ENCODE measurements around the gene LENEP.
"Not testable (repeated sequence)": the region's sequence is repeated elsewhere in the genome, so short reads cannot be mapped to it uniquely, and the experiment has no call there.

The LENEP gene

DNA sequence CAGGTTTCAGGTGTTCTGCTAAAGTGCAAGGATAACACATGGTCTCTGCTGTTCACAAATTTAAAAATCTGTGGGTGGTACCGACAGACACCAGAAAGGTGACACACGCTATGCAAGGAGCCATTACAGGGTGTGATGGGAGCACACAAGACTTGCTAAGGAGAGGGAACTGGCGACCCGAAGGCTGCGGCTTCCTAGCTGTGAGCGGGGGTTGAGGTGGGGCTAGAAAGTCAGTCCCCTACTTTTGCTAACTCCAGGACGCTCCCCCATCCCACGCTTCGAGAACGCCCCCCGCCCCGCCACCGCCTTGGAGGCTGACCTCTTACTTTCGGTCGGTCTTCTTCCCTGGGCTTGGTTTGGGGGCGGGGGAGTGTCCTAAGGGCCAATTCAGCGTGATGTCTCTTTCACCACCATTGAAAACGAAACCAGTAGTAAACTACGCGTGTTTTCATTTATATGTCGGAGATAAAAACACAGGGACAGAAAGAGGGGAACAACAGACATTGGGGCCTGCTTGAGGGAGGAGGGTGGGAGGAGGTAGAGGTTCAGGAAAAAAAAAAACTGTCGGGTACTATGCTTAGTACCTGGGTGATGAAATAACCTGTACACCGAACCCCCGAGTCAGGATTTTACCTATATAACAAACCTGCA, 17.9 kb upstream of the LENEP start:
- DNase-seq (ENCODE audit: low read depth), result peak; percentile 72

DNA sequence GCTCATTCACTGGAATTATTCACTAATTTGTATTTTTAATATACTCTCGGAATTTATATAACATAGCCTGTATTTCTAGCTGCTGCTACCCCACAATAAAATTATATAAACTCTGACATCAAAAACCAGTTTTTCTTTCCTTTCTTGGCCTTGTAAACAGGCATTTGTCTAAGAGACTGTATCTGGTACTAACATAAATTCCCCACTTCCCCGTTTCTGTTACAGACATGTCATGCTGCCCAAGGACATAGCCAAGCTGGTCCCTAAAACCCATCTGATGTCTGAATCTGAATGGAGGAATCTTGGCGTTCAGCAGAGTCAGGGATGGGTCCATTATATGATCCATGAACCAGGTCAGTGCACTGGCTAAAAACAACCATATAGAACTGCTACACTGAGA, 15.6 kb upstream of the LENEP start:
- not testable (repeated sequence) for DNase-seq (ENCODE audit: low read depth)

DNA sequence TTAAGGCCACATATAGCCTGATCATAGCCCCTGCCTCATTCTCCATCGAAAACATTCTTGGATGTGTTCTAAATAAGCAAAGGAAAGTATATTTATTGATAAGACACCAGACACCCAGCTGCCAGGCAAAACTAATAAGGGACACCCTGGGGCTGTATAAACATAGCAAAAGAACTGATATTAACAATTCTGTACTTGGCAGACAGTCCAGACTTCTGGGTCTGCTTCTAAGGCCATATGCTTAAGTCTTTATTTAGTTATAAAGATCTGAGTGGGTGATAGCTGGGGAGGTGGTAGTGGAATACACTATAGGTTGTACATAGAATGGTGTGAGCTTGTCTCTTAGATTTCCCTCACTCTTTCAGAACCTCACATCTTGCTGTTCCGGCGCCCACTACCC, 15.0 kb upstream of the LENEP start:
- DNase-seq (ENCODE audit: low read depth), result no peak

DNA sequence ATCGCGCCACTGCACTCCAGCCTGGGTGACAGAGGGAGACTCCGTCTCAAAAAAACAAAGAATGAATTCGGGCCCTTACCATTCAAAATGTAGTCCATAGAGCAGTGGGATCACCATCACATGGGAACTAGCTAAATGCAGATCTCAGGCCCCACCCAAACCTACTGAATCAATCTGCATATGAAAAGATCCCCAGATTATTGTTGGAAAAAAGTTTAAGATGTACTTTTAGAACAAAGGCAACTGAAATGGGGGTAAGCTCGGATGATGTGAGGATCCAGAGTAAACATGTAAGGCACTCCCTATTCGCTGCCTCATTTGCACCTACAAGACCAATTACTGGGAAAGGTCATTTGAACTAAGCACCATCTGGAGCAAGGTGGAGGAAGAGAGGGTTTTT, 11.0 kb upstream of the LENEP start:
- DNase-seq (ENCODE audit: low read depth), result no peak

DNA sequence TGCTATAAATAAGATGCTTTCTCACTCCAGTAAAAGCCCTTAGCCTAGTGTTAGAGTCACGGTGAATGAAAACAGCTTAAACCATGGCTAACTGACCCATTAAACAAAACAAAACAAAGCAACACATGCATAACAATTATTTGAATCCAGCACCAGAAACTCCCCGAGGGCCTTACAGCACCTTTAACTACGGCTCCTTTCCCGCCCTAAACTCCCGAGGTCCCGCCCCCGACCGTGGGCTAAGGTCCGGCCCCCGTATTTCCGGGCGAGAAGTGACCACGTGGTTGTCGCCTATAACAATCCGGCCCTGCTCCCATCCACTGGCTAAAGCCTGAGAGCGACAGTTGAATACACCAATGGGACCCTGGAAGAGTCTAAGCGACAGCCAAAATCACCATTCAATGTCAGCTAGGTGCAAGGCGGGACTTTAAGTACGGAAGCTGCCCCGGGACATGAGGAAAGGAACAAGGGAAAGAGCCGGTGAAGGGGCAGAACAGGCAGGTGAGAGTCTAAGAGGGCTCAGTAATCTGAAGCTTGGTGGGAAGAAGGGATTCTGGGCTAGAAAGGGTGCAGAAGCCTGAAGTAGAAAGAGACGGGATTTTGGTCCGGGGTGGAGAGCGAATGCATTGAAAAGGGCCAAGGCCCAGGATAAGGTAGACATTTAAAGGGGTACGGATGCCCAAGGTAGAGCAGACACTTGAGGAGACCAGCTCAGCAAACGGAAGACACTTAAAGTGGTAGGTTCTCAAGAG, 10.3 kb upstream of the LENEP start, which contains the start of gene FLAD1:
Gene FLAD1 (plus strand): TSS at position 448 of the 752 bp plus-strand sequence. CDS start 351 bp downstream, outside the sequence.
- DNase-seq (ENCODE audit: low read depth), result peak; percentile 100

DNA sequence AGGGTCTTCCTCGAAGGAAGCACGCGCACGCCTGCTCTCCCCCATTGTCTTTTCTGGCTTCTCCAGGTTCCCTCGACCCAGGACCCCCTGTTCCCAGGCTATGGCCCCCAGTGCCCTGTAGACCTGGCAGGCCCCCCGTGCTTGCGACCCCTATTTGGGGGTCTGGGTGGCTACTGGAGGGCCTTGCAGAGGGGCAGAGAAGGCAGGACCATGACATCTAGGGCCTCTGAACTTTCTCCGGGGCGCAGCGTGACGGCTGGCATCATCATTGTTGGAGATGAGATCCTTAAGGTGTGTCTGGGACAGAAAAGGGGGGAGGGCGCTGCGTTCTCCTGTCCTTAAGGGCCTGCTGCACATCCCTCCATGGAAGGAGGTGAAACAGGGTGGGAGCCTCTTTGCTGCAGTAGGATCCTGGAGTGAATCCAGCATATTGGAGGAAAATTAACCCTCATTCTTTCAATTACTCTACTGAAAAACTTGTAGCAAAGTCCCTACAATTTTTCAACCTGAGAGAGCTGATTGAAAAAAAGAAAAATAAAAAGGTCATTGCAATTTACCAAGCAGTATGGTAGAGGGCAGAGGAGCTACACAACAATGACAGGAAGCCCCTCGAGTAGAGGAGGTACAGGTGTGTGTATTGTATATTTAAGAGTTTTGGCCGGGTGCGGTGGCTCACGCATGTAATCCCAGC, 9.5 kb upstream of the LENEP start:
- DNase-seq (ENCODE audit: low read depth), result no peak

DNA sequence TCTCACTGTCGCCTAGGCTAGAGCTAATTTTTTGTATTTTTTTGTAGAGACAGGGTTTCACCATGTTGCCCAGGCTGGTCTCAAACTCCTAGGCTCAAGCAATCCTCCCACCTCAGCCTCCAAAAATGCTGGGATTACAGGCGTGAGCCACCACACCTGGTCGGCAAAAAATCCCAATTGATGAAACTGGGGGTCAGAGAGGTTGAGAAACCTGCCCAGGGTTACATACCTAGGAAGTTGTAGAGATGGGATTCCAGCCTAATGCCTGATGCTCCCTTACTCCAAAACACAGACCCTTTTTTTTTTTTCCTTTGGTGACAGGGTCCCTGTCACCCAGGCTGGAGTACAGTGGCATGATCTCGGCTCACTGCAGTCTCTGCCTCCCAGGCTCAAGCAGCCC, 6.7 kb upstream of the LENEP start:
- DNase-seq (ENCODE audit: low read depth), result not testable (repeated sequence)

DNA sequence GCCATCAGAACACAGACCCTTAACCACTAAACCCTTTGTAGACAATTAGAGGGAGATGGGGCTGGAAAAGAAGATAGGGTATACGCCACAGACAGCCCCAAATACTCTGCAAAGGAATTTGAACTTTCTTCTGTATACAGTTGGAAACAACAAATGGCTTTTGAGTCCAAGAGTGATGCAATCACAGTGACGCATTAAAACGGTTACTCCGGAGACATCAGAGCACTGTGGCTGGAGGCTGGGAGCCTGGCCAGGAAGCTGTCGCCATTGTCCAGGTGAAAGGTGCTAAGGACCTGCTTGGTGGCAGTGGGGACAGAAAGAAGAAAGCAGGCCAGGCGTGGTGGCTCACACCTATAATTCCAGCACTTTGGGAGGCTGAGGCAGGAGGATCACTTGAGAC, 6.1 kb upstream of the LENEP start:
- no peak for DNase-seq (ENCODE audit: low read depth)

DNA sequence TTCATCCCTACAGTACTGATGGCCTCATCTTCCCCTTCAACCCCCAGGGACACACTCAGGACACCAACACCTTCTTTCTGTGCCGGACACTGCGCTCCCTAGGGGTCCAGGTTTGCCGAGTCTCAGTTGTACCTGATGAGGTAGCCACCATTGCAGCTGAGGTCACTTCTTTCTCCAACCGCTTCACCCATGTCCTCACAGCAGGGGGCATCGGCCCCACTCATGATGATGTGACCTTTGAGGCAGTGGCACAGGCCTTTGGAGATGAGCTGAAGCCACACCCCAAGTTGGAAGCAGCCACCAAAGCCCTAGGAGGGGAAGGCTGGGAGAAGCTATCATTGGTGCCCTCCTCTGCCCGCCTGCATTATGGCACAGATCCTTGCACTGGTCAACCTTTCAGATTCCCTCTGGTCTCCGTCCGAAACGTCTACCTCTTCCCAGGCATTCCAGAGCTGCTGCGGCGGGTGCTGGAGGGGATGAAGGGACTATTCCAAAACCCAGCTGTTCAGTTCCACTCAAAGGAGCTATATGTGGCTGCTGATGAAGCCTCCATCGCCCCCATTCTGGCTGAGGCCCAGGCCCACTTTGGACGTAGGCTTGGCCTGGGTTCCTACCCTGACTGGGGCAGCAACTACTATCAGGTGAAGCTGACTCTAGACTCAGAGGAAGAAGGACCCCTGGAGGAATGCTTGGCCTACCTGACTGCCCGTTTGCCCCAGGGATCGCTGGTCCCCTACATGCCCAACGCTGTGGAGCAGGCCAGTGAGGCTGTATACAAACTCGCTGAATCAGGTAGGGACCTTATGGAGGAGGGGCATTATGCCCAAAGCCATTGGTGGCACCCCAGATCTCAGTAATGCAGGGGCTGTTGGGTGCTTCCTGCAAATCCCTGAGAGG, 5.1 kb upstream of the LENEP start:
- no peak for DNase-seq (ENCODE audit: low read depth)

DNA sequence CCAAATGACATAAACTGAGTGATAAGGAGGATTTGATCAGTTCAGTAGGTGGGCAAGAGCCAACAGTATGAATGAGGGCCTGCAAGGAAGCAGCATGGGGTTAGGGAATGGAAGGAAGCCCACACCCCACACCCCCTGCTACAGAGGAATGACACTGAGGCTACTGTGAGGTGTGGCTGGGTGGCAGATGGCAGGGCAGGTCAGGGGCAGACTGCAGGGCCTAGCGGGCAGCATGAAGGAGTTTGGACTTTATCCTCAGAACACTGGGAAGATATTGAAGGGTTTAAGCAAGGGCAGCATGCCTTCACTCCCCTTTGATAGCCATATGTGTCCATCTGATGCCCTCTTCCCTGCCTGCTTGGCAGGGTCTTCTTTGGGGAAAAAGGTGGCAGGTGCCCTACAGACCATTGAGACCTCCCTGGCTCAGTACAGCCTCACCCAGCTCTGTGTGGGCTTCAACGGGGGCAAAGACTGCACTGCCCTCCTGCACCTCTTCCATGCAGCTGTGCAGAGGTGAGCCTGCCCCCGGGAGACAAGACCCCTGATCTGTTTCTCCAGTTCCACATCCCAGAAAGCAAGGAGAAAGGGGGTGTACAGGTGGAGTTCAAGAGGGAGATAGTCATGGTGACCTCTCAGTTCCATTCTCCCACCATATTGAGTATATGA, 4.1 kb upstream of the LENEP start:
- no peak for DNase-seq (ENCODE audit: low read depth)

DNA sequence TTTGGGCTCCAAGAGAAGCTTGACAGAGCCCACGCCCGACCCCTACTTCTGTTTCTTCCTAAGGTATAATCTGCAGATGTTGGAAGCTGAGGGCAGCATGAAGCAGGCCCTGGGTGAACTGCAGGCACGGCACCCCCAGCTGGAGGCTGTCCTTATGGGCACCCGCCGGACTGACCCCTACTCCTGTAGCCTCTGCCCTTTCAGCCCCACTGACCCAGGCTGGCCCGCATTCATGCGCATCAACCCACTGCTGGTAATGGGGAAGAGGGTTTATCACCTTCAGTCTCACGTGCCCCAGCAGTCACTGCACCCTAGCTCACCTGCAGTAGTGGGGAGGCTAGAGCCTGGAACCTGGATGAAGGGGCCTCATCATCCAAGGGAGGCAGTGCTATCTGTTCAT, 3.1 kb upstream of the LENEP start:
- no peak for DNase-seq (ENCODE audit: low read depth)

DNA sequence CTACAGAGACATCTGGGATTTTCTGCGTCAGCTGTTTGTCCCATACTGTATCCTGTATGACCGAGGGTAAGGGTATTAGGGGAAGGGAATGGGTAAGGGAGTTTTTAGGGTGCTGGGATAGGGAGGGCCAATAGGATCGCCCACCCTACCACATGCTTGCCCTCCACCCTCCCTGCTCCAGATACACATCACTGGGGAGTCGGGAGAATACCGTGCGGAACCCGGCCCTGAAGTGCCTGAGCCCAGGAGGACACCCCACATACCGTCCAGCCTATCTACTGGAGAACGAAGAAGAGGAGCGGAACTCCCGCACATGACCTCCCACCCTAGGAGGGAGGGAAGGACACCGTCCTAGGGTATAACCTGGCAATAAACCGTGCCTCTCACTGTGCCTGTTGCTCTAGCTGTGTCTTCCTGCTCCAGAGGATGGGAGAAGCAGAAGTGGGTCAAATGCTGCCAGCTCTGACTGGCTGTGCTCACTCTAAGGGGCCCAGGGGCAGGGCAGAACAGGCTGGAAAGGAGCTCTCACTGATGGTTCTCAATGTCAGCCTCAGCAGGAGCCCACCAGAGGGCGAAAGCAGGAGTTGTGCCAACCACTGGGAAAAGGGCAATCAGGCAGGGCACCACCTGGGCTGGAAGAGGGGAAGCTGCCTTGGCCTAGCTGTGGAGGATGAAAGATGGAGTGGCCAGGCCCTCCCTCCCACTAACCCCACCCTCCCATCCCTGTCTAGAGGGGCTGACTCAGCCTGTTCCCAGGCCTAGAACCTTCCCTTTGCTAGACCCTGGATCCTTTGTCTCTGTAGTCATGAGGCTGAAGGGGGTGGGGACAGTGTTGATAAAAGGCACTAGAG, 440 bp upstream of the LENEP start:
- DNase-seq (ENCODE audit: low read depth), result peak; percentile 52

DNA sequence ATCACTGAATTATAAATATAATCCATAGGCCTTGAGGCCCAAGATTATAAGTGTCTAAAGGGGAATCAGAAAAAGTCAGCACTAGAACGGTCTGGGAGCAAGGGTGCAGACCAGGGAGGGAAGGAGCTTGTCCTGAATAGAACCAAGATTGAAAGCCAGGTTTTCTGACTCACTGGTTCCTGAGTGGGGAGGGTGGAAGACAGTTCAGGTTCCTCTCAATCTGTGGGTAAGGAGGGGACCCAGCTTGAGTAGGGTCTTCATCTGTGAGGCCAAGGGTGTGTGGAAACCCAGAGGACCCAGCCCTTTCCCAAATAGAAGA, 842 bp downstream of the LENEP start:
- no peak for DNase-seq (ENCODE audit: low read depth)

DNA sequence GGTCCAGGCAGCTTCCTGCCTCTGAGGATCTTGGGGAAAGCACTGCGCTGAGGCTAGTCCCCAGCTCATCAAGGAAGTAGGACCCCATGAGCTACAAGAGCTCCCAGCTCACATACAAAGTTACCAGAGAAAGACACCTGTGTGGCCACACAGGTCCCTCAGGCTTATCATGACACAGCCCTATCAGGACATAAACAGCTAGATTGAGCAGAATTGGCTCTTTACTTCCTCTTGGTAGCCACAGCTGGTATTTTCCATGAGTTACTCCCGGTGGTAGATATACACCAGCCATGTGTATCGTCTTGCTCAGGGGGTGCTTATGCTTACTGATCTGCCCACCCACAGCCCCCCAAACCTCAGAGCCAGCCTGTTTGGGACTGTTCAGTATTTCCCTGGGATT, 1.2 kb downstream of the LENEP start:
- DNase-seq (ENCODE audit: low read depth), result no peak

DNA sequence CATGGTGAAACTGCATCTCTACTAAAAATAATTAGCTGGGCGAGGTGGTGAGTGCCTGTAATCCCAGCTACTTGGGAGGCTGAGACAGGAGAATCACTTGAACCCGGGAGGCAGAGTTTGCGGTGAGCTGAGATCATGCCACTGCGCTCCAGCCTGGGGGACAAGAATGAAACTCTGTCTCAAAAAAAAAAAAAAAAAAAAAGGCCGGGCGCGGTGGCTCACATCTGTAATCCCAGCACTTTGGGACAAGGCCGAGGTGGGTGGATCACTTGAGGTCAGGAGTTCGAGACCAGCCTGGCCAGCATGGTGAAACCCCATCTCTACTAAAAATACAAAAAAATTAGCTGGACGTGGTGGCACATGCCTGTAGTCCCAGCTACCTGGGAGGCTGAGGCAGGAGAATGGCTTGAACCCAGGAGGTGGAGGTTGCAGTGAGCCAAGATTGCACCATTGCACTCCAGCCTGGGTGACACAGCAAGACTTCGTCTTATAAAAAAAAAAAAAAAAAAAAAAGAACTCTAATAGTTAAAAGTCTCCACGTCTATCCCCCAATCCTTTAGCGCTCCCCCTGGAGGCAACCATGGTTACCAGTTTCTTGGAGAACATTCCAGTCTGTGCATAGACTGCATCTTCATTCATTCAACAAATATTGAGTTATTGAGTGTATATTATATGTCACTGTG, 2.1 kb downstream of the LENEP start:
- DNase-seq (ENCODE audit: low read depth), result peak; percentile 86

DNA sequence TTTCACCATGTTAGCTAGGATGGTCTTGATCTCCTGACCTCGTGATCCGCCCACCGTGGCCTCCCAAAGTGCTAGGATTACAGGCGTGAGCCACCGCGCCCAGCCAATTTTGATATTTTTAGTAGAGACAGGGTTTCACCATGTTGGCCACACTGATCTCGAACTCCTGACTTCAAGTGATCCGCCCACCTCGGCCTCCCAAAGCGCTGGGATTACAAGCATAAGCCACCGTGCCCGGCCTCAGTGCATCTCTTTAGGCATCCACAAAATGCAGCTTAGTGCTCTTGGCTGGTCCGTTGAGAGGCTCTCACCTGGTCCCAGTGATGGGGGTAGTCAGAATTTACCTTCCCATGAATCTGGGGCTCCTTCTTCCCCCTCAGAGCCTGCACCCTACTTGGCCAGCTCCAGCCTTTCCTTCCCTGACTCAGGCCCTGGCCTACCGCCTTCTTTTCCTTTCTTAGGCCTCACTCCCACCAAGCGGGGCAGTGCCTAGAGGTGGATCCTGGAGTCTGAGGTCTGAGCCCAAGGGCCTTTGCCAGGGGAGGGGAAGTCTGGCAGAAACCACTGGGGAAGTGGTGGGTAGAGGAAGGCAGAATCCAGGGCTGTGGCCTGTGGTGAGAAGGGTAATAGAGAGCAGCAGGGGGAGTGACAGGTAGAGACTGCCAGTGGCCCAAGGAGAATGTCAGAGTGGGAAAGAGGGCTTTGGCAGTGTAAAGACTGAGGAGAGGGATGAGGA, 3.7 kb downstream of the LENEP start:
- no peak for DNase-seq (ENCODE audit: low read depth)

DNA sequence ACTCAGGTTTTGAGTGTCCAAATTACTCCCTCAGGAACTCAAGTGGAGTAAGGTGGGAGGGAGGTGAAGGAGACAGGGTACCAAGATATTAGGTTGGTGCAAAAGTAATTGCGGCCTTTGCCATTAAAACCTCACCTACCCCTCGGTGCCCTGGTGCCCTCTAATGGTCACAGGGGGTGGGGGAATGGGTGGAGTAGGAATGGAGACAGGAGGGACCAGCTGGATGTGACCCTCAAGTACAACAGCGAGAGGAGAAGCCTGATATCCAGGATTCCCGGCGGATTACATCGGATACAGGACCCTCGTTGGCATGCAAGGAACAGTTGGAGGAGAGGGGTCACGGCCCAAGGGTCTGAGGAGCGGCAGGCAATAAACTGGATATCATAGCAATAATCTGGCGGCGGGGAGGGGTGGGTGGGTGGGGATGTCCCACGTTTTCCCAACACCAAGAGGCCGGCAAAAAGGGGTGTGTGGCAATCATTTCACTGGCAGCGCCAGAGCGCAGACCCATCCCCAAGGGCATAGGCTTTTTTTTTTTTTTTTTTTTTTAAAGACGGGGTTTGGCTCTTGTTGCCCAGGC, 4.9 kb downstream of the LENEP start:
- no peak for DNase-seq (ENCODE audit: low read depth)

DNA sequence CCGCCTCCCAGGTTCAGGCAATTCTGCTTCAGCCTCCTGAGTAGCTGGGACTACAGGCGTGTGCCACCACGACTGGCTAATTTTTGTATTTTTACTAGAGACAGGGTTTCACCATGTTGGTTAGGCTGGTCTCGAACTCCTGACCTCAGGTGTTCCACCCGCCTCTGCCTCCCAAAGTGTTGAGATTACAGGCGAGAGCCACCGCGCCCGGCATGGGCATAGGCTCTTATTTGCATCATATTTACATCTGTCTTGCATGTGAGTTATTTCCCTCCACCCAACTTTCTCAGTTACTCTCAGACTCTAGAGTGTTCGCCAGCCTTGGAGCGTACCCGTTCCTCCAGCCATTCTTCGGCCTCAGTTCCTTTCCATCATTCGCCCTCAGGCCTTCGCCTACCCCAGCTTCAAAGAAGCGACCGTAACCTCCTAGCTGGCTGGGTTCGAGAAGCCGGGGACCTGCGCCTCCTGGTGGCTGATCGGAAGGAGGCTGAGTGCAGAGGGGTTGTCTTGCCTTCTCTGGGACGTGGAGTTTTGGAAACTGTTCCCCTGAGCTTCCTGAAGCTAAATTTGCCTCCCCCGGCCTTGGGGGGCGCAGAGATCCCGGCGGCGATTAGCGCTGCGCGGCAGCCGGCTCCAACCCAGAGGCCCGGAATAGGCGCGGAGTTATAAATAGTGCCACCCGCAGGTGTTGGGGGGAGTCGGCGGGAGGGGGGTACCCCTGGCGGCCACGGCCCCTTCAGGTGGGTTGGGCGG, 5.6 kb downstream of the LENEP start:
- peak; percentile 74 for DNase-seq (ENCODE audit: low read depth)

Data from EH (cell line).